Measurements from ENCODE around the gene HSPA4.

DNA sequence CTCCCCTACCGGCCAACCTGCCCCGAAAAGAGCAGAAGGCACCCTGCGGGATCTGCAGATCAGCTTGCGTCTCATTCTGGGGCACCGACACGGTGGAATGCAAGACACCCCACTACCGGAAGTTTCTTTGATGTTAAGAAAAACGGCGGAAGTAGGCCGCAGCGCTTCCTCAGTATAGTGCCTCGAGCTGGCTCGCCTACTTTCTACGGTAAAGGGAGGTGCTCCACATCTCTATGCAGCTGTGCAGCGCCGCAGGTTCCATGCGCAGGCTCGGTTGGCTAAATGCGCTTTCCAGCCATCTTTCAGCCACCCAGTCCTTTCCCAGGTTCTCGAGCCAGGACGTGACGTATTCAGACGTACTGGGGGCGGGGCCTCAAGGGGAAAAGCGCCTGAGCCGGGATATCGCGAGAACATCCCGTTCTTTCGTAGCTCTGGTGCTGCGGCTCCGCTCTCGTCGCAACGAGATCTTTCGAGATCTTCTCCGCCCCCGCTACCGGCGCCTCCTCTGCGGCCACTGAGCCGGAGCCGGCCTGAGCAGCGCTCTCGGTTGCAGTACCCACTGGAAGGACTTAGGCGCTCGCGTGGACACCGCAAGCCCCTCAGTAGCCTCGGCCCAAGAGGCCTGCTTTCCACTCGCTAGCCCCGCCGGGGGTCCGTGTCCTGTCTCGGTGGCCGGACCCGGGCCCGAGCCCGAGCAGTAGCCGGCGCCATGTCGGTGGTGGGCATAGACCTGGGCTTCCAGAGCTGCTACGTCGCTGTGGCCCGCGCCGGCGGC lies at the start of gene HSPA4:
- TF ChIP-seq, protein P1, sequence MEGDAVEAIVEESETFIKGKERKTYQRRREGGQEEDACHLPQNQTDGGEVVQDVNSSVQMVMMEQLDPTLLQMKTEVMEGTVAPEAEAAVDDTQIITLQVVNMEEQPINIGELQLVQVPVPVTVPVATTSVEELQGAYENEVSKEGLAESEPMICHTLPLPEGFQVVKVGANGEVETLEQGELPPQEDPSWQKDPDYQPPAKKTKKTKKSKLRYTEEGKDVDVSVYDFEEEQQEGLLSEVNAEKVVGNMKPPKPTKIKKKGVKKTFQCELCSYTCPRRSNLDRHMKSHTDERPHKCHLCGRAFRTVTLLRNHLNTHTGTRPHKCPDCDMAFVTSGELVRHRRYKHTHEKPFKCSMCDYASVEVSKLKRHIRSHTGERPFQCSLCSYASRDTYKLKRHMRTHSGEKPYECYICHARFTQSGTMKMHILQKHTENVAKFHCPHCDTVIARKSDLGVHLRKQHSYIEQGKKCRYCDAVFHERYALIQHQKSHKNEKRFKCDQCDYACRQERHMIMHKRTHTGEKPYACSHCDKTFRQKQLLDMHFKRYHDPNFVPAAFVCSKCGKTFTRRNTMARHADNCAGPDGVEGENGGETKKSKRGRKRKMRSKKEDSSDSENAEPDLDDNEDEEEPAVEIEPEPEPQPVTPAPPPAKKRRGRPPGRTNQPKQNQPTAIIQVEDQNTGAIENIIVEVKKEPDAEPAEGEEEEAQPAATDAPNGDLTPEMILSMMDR (conservative IDR thresholded peaks at IDR 0.05 in 1 of 2, IDR thresholded peaks at IDR 0.05 in 1 of 2; ENCODE audit: extremely low read depth in 1 of 2, insufficient read depth in 1 of 2, low read depth in 1 of 2, low read length in 2 of 2) = no peak
- no peak for TF ChIP-seq EZH2 (IDR thresholded peaks at IDR 0.05; ENCODE audit: borderline replicate concordance, low read length)
